Panc1 (cell line): Measurements from ENCODE around the gene GALNT9. TPM values are rescaled to one million over a fixed set of nuclear protein-coding genes. Genes with fewer than 3 reads are reported as not detected.

Experiments
- ATAC-seq: fragments of 200-7000 bp; cut with Tn5 transposase; 2 replicates; pipeline ENCODE4 v1.9.1; 2020; ENCODE audit warnings: mild to moderate bottlenecking, moderate library complexity
- BruUV-seq: library from RNA; stranded (reverse); fragments of 400-500 nt; replicated peaks from 2 replicates; lab custom pipeline; 2021; lab: Mats Ljungman, UMichigan
- CTCF ChIA-PET: fragments of 300-600 bp; sonication (Branson Sonifier 250); formaldehyde crosslinking; loops from one replicate; lab custom pipeline; 2022; ENCODE audit warnings: antibody characterized with exemption; lab: Charles Lee
- POLR2A ChIA-PET: fragments of 300-600 bp; sonication (Branson Sonifier 250); formaldehyde crosslinking; loops from one replicate; lab custom pipeline; 2022; ENCODE audit warnings: antibody characterized with exemption; lab: Charles Lee
- DNase-seq: peaks from one replicate; pipeline ENCODE4 v3.0.0-alpha.2; 2010; ENCODE audit warnings: low read depth, low spot score
- H3K27ac ChIP-seq: 2 replicates; pipeline ENCODE4 v1.5.1; 2011; ENCODE audit warnings: mild to moderate bottlenecking, low read length, inconsistent platforms
- H3K27me3 ChIP-seq: fragments of 200-500 bp; sonication (Bioruptor generic); 2 replicates; pipeline ENCODE4 v1.6.0; 2014; ENCODE audit warnings: low read length, inconsistent platforms; ENCODE audit not compliant: control insufficient read depth, insufficient read depth
- H3K36me3 ChIP-seq: fragments of 200-500 bp; sonication (Bioruptor generic); 2 replicates; pipeline ENCODE4 v1.5.1; 2014; ENCODE audit warnings: inconsistent platforms, mild to moderate bottlenecking, low read length, moderate library complexity; ENCODE audit not compliant: control insufficient read depth, insufficient read depth
- H3K4me1 ChIP-seq: 2 replicates; pipeline ENCODE4 v1.5.1; 2011; ENCODE audit warnings: inconsistent platforms, mild to moderate bottlenecking, low read length, moderate library complexity; ENCODE audit not compliant: control insufficient read depth, insufficient read depth
- H3K4me3 ChIP-seq, 2 experiments: 2 replicates each; pipeline ENCODE4 v1.5.1; 2011 to 2012; ENCODE audit warnings: low read depth in 2 of 2, low read length in 2 of 2, mild to moderate bottlenecking in 2 of 2, inconsistent platforms in 1 of 2, moderate library complexity in 1 of 2
- H3K9me3 ChIP-seq: fragments of 200-500 bp; sonication (Bioruptor generic); 2 replicates; pipeline ENCODE4 v1.5.1; 2014; ENCODE audit warnings: low read depth, mild to moderate bottlenecking, inconsistent platforms, low read length, moderate library complexity; ENCODE audit not compliant: control insufficient read depth, insufficient read depth
- CTCF ChIP-seq: fragments of 450-650 bp; IDR thresholded peaks from 2 replicates; pipeline ENCODE4 v1.5.1; 2017; ENCODE audit warnings: mild to moderate bottlenecking
- POLR2AphosphoS5 ChIP-seq: IDR thresholded peaks from 2 replicates; pipeline ENCODE4 v1.6.1; 2012; ENCODE audit warnings: mild to moderate bottlenecking, low read depth, low read length, moderate library complexity
- REST ChIP-seq, 2 experiments: IDR thresholded peaks; 2 replicates each; pipeline ENCODE4 v1.6.1; 2011 to 2012; ENCODE audit warnings: low read depth in 2 of 2, control low read depth in 1 of 2, low read length in 1 of 2, mild to moderate bottlenecking in 1 of 2, moderate library complexity in 1 of 2; ENCODE audit not compliant: insufficient read depth in 1 of 2
- SIN3A ChIP-seq: IDR thresholded peaks from 2 replicates; pipeline ENCODE4 v1.6.1; 2012; ENCODE audit warnings: low read depth, mild to moderate bottlenecking, low read length, moderate library complexity, borderline replicate concordance; ENCODE audit not compliant: insufficient read depth
- TCF7L2 ChIP-seq: IDR thresholded peaks from 2 replicates; pipeline ENCODE4 v1.6.1; 2011; ENCODE audit warnings: mild to moderate bottlenecking, low read depth, low read length, inconsistent platforms
- in situ Hi-C: cut with HindIII; loops from 2 replicates; pipeline ENCODE4 v1.10.0; 2016; ENCODE audit warnings: low sequenced_read_pairs, low pct_unique_long_range_greater_than_20kb
- intact Hi-C: fragments of 100-400 bp; cut with micrococcal nuclease; formaldehyde crosslinking; loops from one replicate; pipeline ENCODE4 v1.10.0; 2022; ENCODE audit not compliant: unreplicated experiment
- total RNA-seq: library from RNA; stranded (reverse); gene quantifications from one replicate; pipeline ENCODE4 v1.2.1, GENCODE V29; 2021; ENCODE audit not compliant: unreplicated experiment

Gene GALNT9
- total RNA-seq, 1 experiment from 2014 or later = 0.33 TPM

GRCh38 chr12:132170094-132170636 lies 159.2 kb downstream of the GALNT9 start:
- H3K9me3 ChIP-seq = no peaks in the 10 kb centered on the region
- no peak for DNase-seq
- ChIA-PET POLR2A (no interaction called here), CTCF (no interaction called here)
- no peaks in the 10 kb centered on the region for H3K27me3 ChIP-seq
- H3K4me1 ChIP-seq = peaks cover 7% of the 10 kb centered on the region
- no TSS peak for BruUV-seq
- TF ChIP-seq REST (IDR thresholded peaks at IDR 0.05; ENCODE audit: insufficient read depth in 1 of 2, low read depth in 2 of 2, low read length in 1 of 2) (no peak), TCF7L2 (no peak), POLR2AphosphoS5 (no peak), CTCF (no peak), SIN3A (no peak)
- in situ Hi-C loops = no loop called here
- H3K36me3 ChIP-seq = no peaks in the 10 kb centered on the region
- no peak overlapping the region for H3K27ac ChIP-seq
- no peak overlapping the region for H3K4me3 ChIP-seq
- ATAC-seq = peak; percentile 14; the same call in 1 of the 2 replicates
- intact Hi-C loops = no loop called here

- Histone ChIP-seq H3K4me3 (no peak overlapping the region), H3K27ac (no peak overlapping the region), H3K36me3 (no peaks in the 10 kb centered on the region), H3K27me3 (no peaks in the 10 kb centered on the region), H3K9me3 (no peaks in the 10 kb centered on the region), H3K4me1 (peaks cover 7% of the 10 kb centered on the region)
- BruUV-seq = no TSS peak
- no peak for DNase-seq
- ChIA-PET CTCF (no interaction called here), POLR2A (no interaction called here)
- intact Hi-C loops = no loop called here
- no peak for TF ChIP-seq REST (IDR thresholded peaks at IDR 0.05; ENCODE audit: insufficient read depth in 1 of 2, low read depth in 2 of 2, low read length in 1 of 2)
- TF ChIP-seq SIN3A = no peak
- TF ChIP-seq CTCF = no peak
- TF ChIP-seq TCF7L2 = no peak
- TF ChIP-seq POLR2AphosphoS5 = no peak
- no peak for ATAC-seq
- in situ Hi-C loops = no loop called here
These were observed 160.0 kb downstream of the GALNT9 start for GRCh38 chr12:132169376-132169775.
